ENCODE measurements around the gene PTPRZ1. TPM values are rescaled to one million over a fixed set of nuclear protein-coding genes. Genes with fewer than 3 reads are reported as not detected.

The PTPRZ1 gene
- total and polyA plus RNA-seq, 4 donors: 0.07 to 0.17 (median 0.09) TPM; not detected in 1

- Histone ChIP-seq H3K27me3 (ENCODE audit: control insufficient read depth in 4 of 4, insufficient read depth in 4 of 4, low read length in 3 of 4) (no peaks in the 10 kb centered on the region), H3K4me1 (ENCODE audit: control insufficient read depth in 4 of 4, insufficient read depth in 4 of 4, low read length in 3 of 4) (peaks cover 0 to 3% (median 0%) of the 10 kb centered on the region in 4 donors), H3K36me3 (ENCODE audit: control insufficient read depth in 4 of 4, insufficient read depth in 3 of 4, low read depth in 1 of 4, low read length in 3 of 4) (peaks cover 2 to 25% (median 17%) of the 10 kb centered on the region in 4 donors), H3K9ac (ENCODE audit: low read depth in 1 of 2, low read length in 2 of 2) (no peak overlapping the region), H3K4me3 (ENCODE audit: low read depth in 1 of 3, low read length in 3 of 3) (no peak overlapping the region), H3K9me3 (ENCODE audit: control insufficient read depth in 4 of 4, low read length in 3 of 4) (no peaks in the 10 kb centered on the region), H3K27ac (ENCODE audit: low read depth in 1 of 2, low read length in 2 of 2) (no peak overlapping the region)
- no peak for DNase-seq (ENCODE audit: low spot score)
- WGBS: 73% methylated on average over 4 of the region's 4 CpGs
- TF ChIP-seq ATF3 (IDR thresholded peaks at IDR 0.05): no peak
- no peak for TF ChIP-seq NR2F2 (IDR thresholded peaks at IDR 0.05)
Observed at GRCh38 chr7:122095642-122096041, 222.7 kb downstream of the PTPRZ1 start.

- WGBS: 86% methylated on average over 3 of the region's 3 CpGs
- DNase-seq (ENCODE audit: low spot score): no peak
- TF ChIP-seq FOXA2 (IDR thresholded peaks at IDR 0.05) (no peak), TAF1 (conservative IDR thresholded peaks at IDR 0.05) (no peak), JUND (IDR thresholded peaks at IDR 0.05) (no peak), GABPA (IDR thresholded peaks at IDR 0.05 in 1 of 2, conservative IDR thresholded peaks at IDR 0.05 in 1 of 2) (no peak), ZBTB33 (IDR thresholded peaks at IDR 0.05) (no peak), RAD21 (IDR thresholded peaks at IDR 0.05) (no peak), HNF4A (conservative IDR thresholded peaks at IDR 0.05) (no peak), FOXA1 (IDR thresholded peaks at IDR 0.05) (no peak), MAX (IDR thresholded peaks at IDR 0.05) (no peak), YY1 (IDR thresholded peaks at IDR 0.05) (no peak), CTCF (IDR thresholded peaks at IDR 0.05; ENCODE audit: low read depth, low read length, missing input control) (no peak), RXRA (IDR thresholded peaks at IDR 0.05) (no peak), HNF4G (IDR thresholded peaks at IDR 0.05) (no peak), NR2F2 (IDR thresholded peaks at IDR 0.05) (no peak), EGR1 (IDR thresholded peaks at IDR 0.05; ENCODE audit: low read depth in 2 of 2) (no peak), ATF3 (IDR thresholded peaks at IDR 0.05) (no peak)
Observed at GRCh38 chr7:122100021-122100420, 227.1 kb downstream of the PTPRZ1 start.

More at GRCh38 chr7:122100021-122100420, 227.1 kb downstream of the PTPRZ1 start:
- Histone ChIP-seq H3K36me3 (ENCODE audit: control insufficient read depth in 4 of 4, insufficient read depth in 3 of 4, low read depth in 1 of 4, low read length in 3 of 4) (peaks cover 0 to 41% (median 22%) of the 10 kb centered on the region in 4 donors), H3K4me1 (ENCODE audit: control insufficient read depth in 4 of 4, insufficient read depth in 4 of 4, low read length in 3 of 4) (peaks cover 0 to 1% (median 0%) of the 10 kb centered on the region in 4 donors), H3K9me3 (ENCODE audit: control insufficient read depth in 4 of 4, low read length in 3 of 4) (peaks cover 0 to 6% (median 0%) of the 10 kb centered on the region in 4 donors), H3K27me3 (ENCODE audit: control insufficient read depth in 4 of 4, insufficient read depth in 4 of 4, low read length in 3 of 4) (no peaks in the 10 kb centered on the region), H3K4me3 (ENCODE audit: low read depth in 1 of 3, low read length in 3 of 3) (no peak overlapping the region), H3K9ac (ENCODE audit: low read depth in 1 of 2, low read length in 2 of 2) (no peak overlapping the region), H3K27ac (ENCODE audit: low read depth in 1 of 2, low read length in 2 of 2) (no peak overlapping the region)
